ENCODE results near the gene PRKG1. TPM values are rescaled to one million over a fixed set of nuclear protein-coding genes. Genes with fewer than 3 reads are reported as not detected.

Gene PRKG1
- total and polyA plus RNA-seq, 2 donors (not counting 1 experiment from before 2014, with no cell fraction given) = not detected

GRCh38 chr10:52082307-52082706 is 1008.0 kb downstream of the PRKG1 start:
- TF ChIP-seq, protein P1, sequence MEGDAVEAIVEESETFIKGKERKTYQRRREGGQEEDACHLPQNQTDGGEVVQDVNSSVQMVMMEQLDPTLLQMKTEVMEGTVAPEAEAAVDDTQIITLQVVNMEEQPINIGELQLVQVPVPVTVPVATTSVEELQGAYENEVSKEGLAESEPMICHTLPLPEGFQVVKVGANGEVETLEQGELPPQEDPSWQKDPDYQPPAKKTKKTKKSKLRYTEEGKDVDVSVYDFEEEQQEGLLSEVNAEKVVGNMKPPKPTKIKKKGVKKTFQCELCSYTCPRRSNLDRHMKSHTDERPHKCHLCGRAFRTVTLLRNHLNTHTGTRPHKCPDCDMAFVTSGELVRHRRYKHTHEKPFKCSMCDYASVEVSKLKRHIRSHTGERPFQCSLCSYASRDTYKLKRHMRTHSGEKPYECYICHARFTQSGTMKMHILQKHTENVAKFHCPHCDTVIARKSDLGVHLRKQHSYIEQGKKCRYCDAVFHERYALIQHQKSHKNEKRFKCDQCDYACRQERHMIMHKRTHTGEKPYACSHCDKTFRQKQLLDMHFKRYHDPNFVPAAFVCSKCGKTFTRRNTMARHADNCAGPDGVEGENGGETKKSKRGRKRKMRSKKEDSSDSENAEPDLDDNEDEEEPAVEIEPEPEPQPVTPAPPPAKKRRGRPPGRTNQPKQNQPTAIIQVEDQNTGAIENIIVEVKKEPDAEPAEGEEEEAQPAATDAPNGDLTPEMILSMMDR (IDR thresholded peaks at IDR 0.05) = no peak
- no peak for TF ChIP-seq EZH2 (IDR thresholded peaks at IDR 0.05; ENCODE audit: borderline replicate concordance, insufficient read depth, low read depth, low read length, poor library complexity, severe bottlenecking)
- no peak overlapping the region for H2AFZ ChIP-seq (ENCODE audit: insufficient read depth, low read depth, low read length, poor library complexity, severe bottlenecking)
- H3K9me3 Mint-ChIP-seq (ENCODE audit: insufficient read depth) = no peaks in the 10 kb centered on the region
- intact Hi-C loops (cut with micrococcal nuclease) = no loop called here
- no peak for ATAC-seq (ENCODE audit: low read depth)
- no peaks in the 10 kb centered on the region for H3K27me3 ChIP-seq (replicated peaks in 1 of 4; ENCODE audit: control extremely low read depth in 1 of 4, control insufficient read depth in 3 of 4, insufficient read depth in 4 of 4, low read length in 3 of 4)
- DNase-seq = no peak
- CTCF ChIA-PET = no interaction called here
- 100% methylated on average over 1 of the region's 1 CpG for WGBS (ENCODE audit: insufficient coverage)
- H4K20me1 ChIP-seq (ENCODE audit: control insufficient read depth, insufficient read depth, low read length, poor library complexity, severe bottlenecking) = no peaks in the 10 kb centered on the region
- H3K4me1 ChIP-seq (ENCODE audit: control insufficient read depth in 2 of 2, insufficient read depth in 2 of 2, low read length in 2 of 2) = no peaks in the 10 kb centered on the region
- no peaks in the 10 kb centered on the region for H3K9me3 ChIP-seq (ENCODE audit: control extremely low read depth in 1 of 3, control insufficient read depth in 2 of 3, insufficient read depth in 1 of 3, low read length in 2 of 3)
- no peak overlapping the region for H3K27ac Mint-ChIP-seq
- H3K79me2 ChIP-seq (ENCODE audit: control insufficient read depth, insufficient read depth, low read length) = no peaks in the 10 kb centered on the region
- H3K4me2 ChIP-seq (replicated peaks; ENCODE audit: low read depth, low read length, poor library complexity, severe bottlenecking) = no peak overlapping the region
- no peaks in the 10 kb centered on the region for H3K36me3 ChIP-seq (replicated peaks in 1 of 2; ENCODE audit: control extremely low read depth in 1 of 2, control insufficient read depth in 1 of 2, extremely low read depth in 1 of 2, insufficient read depth in 2 of 2, low read length in 1 of 2)
- no peak overlapping the region for H3K4me3 ChIP-seq (ENCODE audit: control extremely low read depth in 1 of 5, extremely low read depth in 1 of 5, insufficient read depth in 1 of 5, low read depth in 2 of 5, low read length in 4 of 5)
- H3K27me3 Mint-ChIP-seq = no peaks in the 10 kb centered on the region
- H3K4me1 Mint-ChIP-seq = no peaks in the 10 kb centered on the region
- H3K27ac ChIP-seq (ENCODE audit: low read length in 2 of 2) = no peak overlapping the region
- no peak overlapping the region for H3K9ac ChIP-seq (ENCODE audit: low read length)
- H3K4me3 Mint-ChIP-seq = no peak overlapping the region
- POLR2A ChIA-PET = no interaction called here

DNA sequence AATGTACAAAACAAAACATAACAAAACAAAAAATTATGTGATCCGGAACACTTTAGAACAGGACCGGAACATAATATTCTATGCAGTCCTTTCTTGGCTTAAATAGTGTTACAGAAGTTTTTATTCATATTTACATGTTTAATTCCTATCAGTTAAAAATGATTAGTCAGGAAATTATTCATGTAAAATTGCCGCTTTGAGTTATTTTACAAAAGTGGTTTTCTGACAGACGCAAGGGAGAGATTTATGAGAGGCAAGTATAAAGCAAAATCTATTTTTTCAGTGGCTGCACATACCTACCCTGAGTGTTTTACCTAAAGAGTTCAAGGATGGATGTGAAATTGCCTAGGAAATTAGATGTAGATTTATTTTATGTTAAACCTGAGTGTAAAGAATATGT is 1009.1 kb downstream of the PRKG1 start:
- no peaks in the 10 kb centered on the region for H3K27me3 Mint-ChIP-seq
- no peak for DNase-seq
- H3K9me3 Mint-ChIP-seq (ENCODE audit: insufficient read depth) = no peaks in the 10 kb centered on the region
- H3K4me1 Mint-ChIP-seq = no peaks in the 10 kb centered on the region
- Histone ChIP-seq H3K4me1 (ENCODE audit: control insufficient read depth in 2 of 2, insufficient read depth in 2 of 2, low read length in 2 of 2) (no peaks in the 10 kb centered on the region), H3K4me3 (ENCODE audit: control extremely low read depth in 1 of 5, extremely low read depth in 1 of 5, insufficient read depth in 1 of 5, low read depth in 2 of 5, low read length in 4 of 5) (no peak overlapping the region), H3K36me3 (replicated peaks in 1 of 2; ENCODE audit: control extremely low read depth in 1 of 2, control insufficient read depth in 1 of 2, extremely low read depth in 1 of 2, insufficient read depth in 2 of 2, low read length in 1 of 2) (no peaks in the 10 kb centered on the region), H3K9ac (ENCODE audit: low read length) (no peak overlapping the region), H3K79me2 (ENCODE audit: control insufficient read depth, insufficient read depth, low read length) (no peaks in the 10 kb centered on the region), H2AFZ (ENCODE audit: insufficient read depth, low read depth, low read length, poor library complexity, severe bottlenecking) (no peak overlapping the region), H3K4me2 (replicated peaks; ENCODE audit: low read depth, low read length, poor library complexity, severe bottlenecking) (no peak overlapping the region), H3K9me3 (ENCODE audit: control extremely low read depth in 1 of 3, control insufficient read depth in 2 of 3, insufficient read depth in 1 of 3, low read length in 2 of 3) (no peaks in the 10 kb centered on the region), H3K27me3 (replicated peaks in 1 of 4; ENCODE audit: control extremely low read depth in 1 of 4, control insufficient read depth in 3 of 4, insufficient read depth in 4 of 4, low read length in 3 of 4) (no peaks in the 10 kb centered on the region), H3K27ac (ENCODE audit: low read length in 2 of 2) (no peak overlapping the region), H4K20me1 (ENCODE audit: control insufficient read depth, insufficient read depth, low read length, poor library complexity, severe bottlenecking) (no peaks in the 10 kb centered on the region)
- no peak for ATAC-seq (ENCODE audit: low read depth)
- H3K27ac Mint-ChIP-seq = no peak overlapping the region
- ChIA-PET CTCF (no interaction called here), POLR2A (no interaction called here)
- intact Hi-C loops (cut with micrococcal nuclease) = no loop called here
- H3K4me3 Mint-ChIP-seq = no peak overlapping the region
- no CpG with 5 or more reads among the region's 4 CpGs for WGBS (ENCODE audit: insufficient coverage)
- TF ChIP-seq, protein P1 (IDR thresholded peaks at IDR 0.05) = no peak
- TF ChIP-seq EZH2 (IDR thresholded peaks at IDR 0.05; ENCODE audit: borderline replicate concordance, insufficient read depth, low read depth, low read length, poor library complexity, severe bottlenecking) = no peak

Measured in B cell (primary cell).